Measurements from ENCODE around the gene CEACAM16.

CEACAM16 gene

DNA sequence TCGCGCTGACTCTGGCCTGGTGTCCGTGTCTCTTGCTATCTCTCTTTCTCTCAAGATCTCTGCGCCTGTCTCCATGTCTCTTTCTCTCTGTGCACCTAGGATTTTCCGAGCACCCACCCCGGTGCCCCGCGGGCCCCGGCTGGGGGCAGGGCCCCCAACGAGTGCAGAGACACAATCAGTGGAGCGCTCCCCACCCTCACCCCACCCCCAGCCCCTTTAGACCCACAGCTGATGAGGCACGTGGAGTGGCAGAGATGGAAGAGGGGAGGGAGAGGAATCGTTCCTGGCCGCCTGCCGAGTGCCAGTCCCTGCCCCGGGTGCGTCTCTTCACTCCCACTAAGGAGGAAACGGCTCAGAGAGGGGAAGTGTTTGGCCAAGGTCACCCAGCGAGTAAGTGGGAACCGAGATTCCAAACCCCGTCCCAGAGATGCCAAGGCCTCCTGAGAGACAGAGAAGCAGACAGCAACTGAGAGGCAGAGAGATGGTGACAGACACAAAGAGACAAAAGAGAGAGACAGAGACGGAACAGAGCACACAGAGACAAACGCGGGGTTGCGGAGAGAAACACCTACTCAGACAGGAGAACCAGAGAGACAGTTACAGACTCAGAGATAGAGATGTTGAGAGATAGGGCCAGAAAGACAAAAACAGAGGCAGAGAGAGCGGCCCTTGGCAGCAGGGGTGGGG is 48.9 kb downstream of the CEACAM16 start:
- peak in 1 of 2 donors; percentile 17 for DNase-seq

GRCh38 chr19:44748426-44749254 is 49.7 kb downstream of the CEACAM16 start, which contains the start of gene BCL3:
Gene BCL3, plus strand, starts transcription at chr19:44748708. Its CDS starts 83 bp downstream, at chr19:44748791.
- DNase-seq, result peak in 1 of 2 donors; percentile 33

- DNase-seq, result no peak
Observed at GRCh38 chr19:44749292-44749691, 50.3 kb downstream of the CEACAM16 start.

GRCh38 chr19:44749994-44750393 is 51.0 kb downstream of the CEACAM16 start:
- DNase-seq, result no peak

- no peak for DNase-seq
Observed at GRCh38 chr19:44752123-44752815, 53.3 kb downstream of the CEACAM16 start.

- DNase-seq, result peak in 1 of 2 donors; percentile 38
Observed at GRCh38 chr19:44752816-44753625, 54.1 kb downstream of the CEACAM16 start.

DNA sequence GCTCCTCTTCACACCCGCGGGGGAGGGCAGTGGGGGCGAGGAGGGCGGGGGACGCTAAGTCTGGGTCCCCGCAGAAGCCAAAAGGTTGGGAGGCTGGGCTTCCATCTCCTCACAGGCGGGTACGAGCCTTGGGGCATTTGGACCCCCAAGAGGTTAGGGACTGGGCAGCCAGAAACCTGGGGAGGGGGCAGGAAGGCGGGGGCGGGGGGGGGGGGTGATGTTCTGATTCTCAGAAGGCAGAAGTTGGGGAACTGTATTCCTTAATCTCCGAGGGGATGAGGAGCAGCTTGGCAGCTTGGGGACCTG is 54.6 kb downstream of the CEACAM16 start:
- no peak for DNase-seq

GRCh38 chr19:44753932-44754749 is 55.2 kb downstream of the CEACAM16 start:
- no peak for DNase-seq

DNA sequence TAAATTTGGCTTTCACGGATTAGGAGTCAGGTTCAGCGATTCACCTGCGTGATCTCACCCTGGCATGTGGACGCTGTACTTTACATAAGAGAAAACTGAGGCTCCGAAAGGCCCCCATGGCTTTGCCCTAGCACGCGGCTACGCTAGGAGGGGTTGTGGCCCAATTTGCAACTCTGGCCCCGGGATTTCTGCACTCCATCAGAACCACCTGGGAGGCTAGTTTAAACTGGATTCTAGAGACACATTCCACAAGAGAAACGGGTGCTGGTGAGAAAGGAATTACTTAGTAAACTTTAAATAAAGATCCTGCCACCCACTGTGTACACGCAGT is 55.8 kb downstream of the CEACAM16 start:
- no peak for DNase-seq

DNA sequence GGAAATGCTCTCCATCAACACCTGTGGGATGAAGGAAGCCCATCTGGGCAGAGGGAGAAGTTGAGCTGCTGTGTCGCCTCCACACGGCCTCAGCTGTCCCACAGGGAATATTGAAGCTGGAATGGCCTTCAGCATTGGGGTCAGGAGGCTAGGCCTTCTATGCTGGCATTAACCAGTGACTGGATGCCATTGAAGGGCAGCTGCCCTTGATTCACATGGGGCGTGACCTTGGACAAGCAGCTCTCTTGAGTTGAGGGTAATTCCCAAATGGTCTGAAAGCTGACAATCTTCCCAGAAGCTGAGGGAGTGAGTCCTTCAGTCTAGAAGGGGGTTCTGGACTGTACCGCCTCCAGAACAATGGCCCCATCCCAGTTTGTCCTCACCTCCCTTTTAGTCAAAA is 56.3 kb downstream of the CEACAM16 start:
- no peak for DNase-seq

- no peak for DNase-seq
Observed at GRCh38 chr19:44756089-44756562, 57.2 kb downstream of the CEACAM16 start.

DNA sequence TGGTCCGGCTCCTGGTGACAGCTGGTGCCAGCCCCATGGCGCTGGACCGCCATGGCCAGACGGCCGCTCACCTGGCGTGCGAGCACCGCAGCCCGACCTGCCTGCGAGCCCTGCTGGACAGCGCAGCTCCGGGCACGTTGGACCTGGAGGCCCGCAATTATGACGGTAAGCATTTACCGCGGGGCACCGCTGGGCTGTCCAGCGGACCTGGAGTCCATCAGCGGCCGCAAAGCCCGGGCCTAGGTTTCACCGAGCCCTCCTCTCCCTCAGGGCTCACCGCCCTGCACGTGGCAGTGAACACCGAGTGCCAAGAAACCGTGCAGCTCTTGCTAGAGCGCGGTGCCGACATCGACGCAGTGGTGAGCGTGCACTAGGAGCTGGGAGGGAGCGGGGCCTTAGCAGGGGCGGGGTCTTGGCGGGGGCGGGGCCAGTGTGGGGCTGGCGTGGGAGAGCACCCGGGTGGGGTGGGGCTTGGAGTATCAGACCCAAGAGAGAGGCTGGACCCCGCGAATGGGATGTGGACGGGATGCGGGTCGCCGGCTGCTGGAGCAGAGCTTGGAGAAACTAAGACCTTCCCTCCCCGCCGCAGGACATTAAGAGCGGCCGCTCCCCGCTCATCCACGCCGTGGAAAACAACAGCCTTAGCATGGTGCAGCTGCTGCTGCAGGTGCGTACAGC is 58.2 kb downstream of the CEACAM16 start:
- no peak for DNase-seq

GRCh38 chr19:44757735-44758505 is 59.0 kb downstream of the CEACAM16 start:
- DNase-seq, result peak in 1 of 2 donors; percentile 12

GRCh38 chr19:44758596-44758995 is 59.6 kb downstream of the CEACAM16 start:
- no peak for DNase-seq

DNA sequence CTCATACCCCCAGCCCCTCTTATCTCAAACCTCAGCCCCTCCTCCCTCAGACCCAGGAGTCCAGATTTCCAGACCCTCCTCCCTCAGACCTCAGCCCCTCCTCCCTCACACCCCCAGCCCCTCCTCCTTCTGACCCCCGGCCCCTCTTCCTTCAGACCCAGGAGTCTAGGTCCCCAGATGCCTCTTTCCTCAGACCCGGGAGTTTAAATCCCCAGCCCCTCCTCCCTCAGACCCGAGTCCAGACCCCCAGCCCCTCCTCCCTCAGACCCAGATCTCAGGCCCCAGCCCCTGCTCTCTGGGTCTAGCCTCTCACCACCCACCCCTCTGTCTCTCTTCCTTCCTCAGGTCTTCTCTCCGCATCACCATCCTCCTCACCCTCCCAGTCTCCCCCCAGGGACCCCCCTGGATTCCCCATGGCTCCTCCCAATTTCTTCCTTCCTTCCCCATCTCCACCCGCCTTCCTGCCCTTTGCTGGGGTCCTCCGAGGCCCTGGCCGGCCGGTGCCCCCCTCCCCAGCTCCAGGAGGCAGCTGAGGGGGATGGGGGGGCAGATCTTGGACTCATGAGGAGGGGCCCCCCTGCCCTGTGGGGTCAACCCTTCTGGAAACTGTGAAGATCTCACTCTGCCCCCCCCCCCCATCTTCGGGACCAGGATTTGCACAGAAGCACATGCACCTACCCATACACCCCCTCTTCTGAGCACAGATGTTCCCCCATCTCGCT is 60.3 kb downstream of the CEACAM16 start:
- no peak for DNase-seq
